Activated CD8-positive, alpha-beta memory T cell treated with anti-CD3 and anti-CD28 coated beads for 24 hours (primary cell): ENCODE data around the gene COL1A1.

Experiments
- DNase-seq: peaks from one replicate; pipeline ENCODE4 v3.0.0-alpha.2; 2020

Gene COL1A1

DNA sequence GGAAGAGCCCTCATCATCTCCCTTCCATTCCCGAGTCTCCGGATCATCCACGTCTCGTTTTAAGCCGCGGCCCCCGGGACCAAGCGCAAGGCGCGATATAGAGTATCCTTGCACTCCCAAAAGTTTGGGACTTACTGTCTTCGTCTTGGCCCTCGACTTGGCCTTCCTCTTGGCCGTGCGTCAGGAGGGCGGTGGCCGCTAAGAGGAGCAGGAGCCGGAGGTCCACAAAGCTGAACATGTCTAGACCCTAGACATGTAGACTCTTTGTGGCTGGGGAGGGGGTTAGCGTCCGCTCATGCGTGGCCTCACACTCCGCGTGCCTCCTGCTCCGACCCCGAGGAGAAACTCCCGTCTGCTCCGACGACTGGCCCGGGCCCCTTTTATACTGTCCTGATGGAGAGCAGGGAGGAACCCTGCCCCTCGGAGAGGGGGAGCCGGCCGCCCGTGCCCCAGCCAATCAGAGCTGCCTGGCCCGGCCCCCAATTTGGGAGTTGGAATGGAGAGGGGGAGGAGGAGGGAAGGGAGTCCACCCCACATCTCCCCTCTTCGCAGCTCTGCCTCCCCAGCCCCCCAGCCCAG is at the start of gene COL1A1:
Gene COL1A1, minus strand, starts transcription at position 356 of the 579 bp plus-strand sequence. Its CDS starts 118 bp downstream, at position 238.
- DNase-seq: no peak

- no peak for DNase-seq
These were observed 46.8 kb upstream of the COL1A1 start for GRCh38 chr17:50248255-50248654.

DNA sequence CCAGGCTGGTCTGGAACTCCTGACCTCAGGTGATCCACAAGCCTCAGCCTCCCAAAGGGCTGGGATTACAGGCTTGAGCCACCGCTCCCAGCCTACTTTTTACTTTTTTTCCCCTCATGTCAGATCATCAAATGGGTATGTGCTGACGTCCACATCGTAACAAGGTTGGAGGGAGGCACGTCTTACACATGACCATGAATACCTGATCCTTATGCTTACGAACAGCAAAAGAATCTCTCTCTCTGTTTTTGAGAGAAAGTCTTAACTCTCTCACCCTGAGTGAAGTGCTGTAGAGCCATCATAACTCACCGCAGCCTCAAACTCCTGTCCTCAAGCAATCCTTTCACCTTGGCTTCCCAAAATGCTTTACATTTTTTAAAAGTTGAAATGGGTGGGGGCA is 43.3 kb upstream of the COL1A1 start:
- DNase-seq: no peak

- no peak for DNase-seq
These were observed 40.0 kb upstream of the COL1A1 start for GRCh38 chr17:50241431-50241830.

DNA sequence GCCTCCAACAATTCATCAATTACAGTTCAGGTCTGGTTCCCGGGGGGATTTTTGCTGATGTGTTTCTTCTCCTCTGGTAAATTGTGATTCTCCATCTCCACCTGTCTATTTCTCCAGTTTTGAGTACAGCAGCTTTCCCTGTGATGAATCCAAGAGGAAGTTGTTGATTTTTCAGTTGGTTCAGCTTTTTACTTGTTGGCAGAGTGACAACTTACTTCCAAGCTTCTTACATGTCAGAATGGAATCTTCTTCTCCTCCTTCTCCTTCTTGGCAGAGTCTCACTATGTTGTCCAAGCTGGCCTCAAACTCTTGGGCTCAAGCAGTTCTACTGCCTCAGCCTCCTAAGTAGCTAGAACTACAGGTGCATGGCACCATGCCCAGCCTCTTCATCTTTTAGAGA is 39.4 kb upstream of the COL1A1 start:
- DNase-seq: no peak

DNA sequence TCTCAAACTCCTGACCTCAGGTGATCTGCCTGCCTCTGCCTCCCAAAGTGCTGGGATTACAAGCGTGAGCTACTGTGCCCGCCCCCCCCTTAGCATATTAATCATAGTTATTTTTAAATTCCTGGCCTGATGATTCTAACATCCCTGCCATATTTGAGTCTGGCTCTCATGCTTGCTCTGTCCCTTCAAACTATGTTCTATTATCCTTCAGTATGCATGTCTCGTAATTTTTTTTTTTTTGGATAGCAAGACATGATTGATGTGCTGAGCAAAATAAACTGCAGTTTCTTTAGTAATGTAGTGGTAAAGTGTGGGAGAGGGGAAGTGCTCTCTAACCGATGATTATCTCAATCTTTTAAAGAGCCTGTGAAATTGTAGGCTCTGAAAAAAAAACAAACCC is 38.5 kb upstream of the COL1A1 start:
- no peak for DNase-seq

GRCh38 chr17:50238601-50239280 is 37.3 kb upstream of the COL1A1 start:
- DNase-seq: no peak

DNA sequence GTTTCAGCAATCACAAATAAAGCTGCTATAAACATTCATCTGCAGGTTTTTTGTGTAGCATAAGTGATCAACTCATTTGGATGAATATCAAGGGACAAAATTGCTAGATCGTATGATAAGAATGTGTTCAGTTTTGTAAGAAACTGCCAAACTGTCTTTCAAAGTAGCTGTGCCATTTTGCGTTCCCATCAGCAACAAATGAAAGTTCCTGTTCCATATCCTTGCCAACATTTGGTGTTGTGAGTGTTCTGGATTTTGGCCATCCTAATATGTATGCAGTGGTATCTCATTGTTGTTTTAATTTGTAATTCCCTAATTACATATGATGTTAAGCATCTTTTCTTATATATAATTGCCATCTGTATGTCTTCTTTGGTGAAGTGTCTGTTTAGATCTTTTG is 36.5 kb upstream of the COL1A1 start:
- no peak for DNase-seq

DNA sequence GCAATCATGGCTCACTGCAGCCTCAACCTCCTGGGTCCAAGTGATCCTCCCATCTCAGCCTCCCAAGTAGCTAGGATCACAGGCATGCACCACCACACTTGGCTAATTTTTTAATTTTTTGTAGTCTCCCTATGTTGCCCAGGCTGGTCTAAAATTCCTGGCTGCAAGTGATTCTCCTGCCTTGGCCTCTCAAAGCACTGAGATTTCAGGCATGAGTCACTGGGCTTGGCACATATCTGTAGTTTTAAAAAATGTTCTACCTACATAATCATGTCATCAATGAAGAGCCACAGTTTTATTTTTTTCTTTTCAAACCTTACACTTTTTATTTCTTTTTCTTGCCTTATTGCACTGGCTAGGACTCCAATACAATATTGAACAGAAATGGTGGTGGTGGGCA is 33.1 kb upstream of the COL1A1 start:
- DNase-seq: no peak

GRCh38 chr17:50225701-50226240 is 24.3 kb upstream of the COL1A1 start:
- no peak for DNase-seq

GRCh38 chr17:50222922-50223321 is 21.5 kb upstream of the COL1A1 start:
- DNase-seq: no peak

DNA sequence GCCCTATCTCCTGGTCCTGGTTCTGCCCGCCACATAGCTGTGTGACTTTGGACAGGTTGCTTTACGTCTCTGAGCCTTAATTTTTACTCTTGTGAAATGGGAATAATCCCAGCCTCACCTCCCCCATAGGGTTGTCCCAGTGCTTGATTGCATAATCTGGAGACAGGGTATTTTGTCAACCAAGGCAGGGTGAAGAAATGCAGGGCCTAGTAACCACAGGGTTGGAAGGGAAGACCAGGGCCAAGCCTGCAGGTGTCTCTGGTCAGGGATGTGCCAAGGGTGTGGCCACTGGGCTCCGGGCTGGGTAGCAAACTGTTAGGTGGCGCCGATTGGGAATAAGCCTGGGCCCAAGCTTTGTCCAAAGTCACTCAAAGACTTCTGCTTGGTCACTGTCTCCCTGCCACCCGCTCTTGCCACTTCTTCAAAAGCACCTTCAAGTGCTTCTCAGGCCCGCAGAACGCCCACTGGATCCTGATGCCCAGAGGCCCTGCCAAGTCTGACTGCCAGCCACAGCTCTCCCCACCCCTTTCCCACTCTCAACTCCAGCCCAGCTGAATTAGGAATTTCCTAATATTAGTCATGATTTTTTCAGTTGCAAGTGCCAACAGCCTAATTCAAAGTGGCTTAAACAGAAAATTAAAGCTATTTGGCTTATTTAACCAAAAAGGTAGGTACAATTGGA is 20.6 kb upstream of the COL1A1 start:
- DNase-seq: no peak

DNA sequence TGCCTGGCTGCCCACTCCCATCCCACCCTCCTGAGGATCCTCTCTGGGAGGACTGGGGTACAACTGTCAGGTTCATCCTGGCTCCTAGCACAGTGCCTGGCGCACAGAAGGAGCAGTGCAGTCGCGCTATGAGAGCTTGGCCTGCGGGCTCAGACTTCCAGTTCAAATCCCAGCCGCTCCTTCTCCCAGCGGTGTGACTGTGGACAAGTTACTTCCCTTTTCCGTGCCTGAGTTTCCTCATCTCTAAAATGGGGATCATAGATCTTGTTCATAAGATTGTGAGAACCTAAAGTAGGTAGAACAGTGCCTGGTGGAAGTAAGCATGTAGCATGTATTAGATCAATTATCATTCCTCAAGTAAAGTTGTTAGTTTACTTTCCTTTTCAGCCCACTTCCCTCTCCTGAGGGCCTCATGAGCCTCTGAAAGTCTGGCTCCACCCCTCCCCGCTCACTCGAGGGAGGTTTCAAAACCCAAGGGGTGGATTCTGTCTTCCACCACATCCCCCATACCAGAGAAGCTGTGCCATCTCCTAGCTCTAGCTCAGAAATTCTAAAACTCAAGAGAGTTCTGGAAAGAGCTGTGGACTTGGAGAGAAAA is 19.9 kb upstream of the COL1A1 start:
- no peak for DNase-seq

- DNase-seq: no peak
These were observed 19.4 kb upstream of the COL1A1 start for GRCh38 chr17:50220811-50221210.

- no peak for DNase-seq
These were observed 18.6 kb upstream of the COL1A1 start for GRCh38 chr17:50219939-50220465.

- DNase-seq: no peak
These were observed 17.9 kb upstream of the COL1A1 start for GRCh38 chr17:50219342-50219741.

DNA sequence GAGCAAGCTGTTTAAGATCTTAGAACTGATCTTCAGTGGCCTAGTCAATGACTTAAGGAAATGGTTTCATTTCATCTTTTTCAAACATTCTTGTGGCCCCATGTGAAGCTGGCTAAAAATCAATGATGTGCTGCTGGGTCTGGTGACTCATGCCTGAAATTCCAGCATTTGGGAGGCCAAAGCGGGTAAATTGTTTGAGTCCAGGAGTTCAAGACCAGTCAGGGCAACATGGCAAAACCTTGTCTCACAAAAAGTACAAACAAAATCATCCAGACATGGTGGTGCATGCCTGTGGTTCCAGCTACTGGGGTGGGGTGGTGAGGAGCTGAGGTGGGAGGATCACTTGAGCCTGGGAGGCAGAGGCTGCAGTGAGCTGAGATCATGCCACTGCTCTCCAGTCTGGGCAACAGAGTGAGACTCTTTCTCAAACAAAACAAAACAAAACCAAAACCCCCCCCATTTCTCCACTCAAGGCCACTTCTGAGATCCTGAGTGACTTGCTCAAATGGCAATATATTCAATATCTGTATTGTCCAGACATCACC is 17.4 kb upstream of the COL1A1 start:
- no peak for DNase-seq

GRCh38 chr17:50218071-50218759 is 16.8 kb upstream of the COL1A1 start:
- DNase-seq: no peak

DNA sequence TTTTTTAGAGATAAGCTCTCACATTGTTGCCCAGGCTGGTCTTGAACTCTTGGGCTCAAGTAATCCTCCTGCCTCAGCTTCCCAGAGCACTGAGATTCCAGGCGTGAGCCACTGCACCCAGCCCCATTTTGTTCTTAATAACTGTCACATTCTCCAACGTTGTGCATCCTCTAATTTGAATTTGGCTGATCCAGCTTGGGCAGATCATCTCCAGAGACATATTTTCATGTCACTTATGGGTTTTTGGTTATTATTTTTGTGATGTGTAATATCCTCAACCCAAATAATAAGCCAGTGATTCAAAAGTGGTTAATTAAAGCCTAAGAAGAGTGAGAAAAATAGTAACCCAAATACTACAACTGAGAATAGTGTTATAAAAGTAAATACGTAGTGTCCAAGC is 16.2 kb upstream of the COL1A1 start:
- no peak for DNase-seq

DNA sequence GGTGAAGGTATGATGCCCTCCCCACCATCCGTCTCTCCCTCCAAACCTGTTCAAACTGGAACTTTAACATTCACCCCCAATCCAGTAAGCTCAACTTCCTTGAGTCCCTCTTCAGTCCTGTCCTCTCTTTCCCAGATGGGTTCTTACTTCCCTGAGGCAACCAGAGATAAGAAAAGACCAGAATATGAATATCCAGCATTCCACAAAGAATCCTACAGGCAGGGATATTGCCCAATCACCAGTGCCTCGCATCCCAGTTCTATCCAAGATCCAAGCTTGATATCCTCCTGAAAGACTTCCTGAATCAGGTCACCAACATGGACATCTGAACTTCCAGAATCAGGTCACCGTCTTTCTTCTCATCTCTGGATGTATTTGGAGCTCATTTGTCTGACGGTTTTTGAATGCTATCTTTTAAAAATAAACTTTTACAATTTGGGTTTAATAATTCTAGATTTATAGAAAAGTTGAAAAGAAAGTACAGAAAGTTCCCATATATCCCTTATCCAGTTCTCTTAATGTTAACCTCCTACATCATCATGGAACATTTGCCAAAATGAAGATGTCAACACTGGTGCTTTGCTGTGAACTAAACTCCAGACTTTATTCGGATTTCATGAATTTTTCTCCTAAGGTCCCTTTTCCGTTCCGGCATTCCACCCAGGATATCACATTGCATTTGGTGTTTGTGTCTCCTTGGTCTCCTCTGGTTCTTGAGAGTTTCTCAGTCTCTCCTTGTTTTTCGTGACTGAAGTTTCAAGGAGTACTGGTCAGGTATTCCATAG is 13.7 kb upstream of the COL1A1 start:
- no peak for DNase-seq
